Measurements from ENCODE around the gene TAMALIN.

The TAMALIN gene

GRCh38 chr12:51985154-51985835 lies 21.5 kb upstream of the TAMALIN start:
- DNase-seq, result no peak

- no peak for DNase-seq
These were observed 19.9 kb upstream of the TAMALIN start for GRCh38 chr12:51986834-51987233.

- no peak for DNase-seq
These were observed 14.5 kb upstream of the TAMALIN start for GRCh38 chr12:51992246-51992645.

- DNase-seq, result no peak
These were observed 12.3 kb upstream of the TAMALIN start for GRCh38 chr12:51994539-51994820.

GRCh38 chr12:51994959-51995358 lies 11.8 kb upstream of the TAMALIN start:
- no peak for DNase-seq

- no peak for DNase-seq
These were observed 9.6 kb upstream of the TAMALIN start for GRCh38 chr12:51997136-51997535.

- no peak for DNase-seq
These were observed 3.7 kb upstream of the TAMALIN start for GRCh38 chr12:52003016-52003550.

- DNase-seq, result no peak
These were observed 3.2 kb upstream of the TAMALIN start for GRCh38 chr12:52003591-52003990.

GRCh38 chr12:52004042-52004648 lies 2.6 kb upstream of the TAMALIN start:
- DNase-seq, result no peak

GRCh38 chr12:52005218-52005902 lies 1.4 kb upstream of the TAMALIN start:
- no peak for DNase-seq

GRCh38 chr12:52005903-52006703 lies 643 bp upstream of the TAMALIN start:
- no peak for DNase-seq

- DNase-seq, result no peak
These were observed 594 bp downstream of the TAMALIN start for GRCh38 chr12:52007158-52007921.

- no peak for DNase-seq
These were observed 1.3 kb downstream of the TAMALIN start for GRCh38 chr12:52007982-52008510.

GRCh38 chr12:52009081-52009751 lies 2.5 kb downstream of the TAMALIN start:
- no peak for DNase-seq

- no peak for DNase-seq
These were observed 3.4 kb downstream of the TAMALIN start for GRCh38 chr12:52010152-52010622.

- DNase-seq, result no peak
These were observed 4.2 kb downstream of the TAMALIN start for GRCh38 chr12:52010692-52011601.

GRCh38 chr12:52011602-52012214 lies 5.0 kb downstream of the TAMALIN start:
- no peak for DNase-seq

GRCh38 chr12:52013626-52014310 lies 7.0 kb downstream of the TAMALIN start:
- DNase-seq, result no peak

All from NCI-H2029 treated with DMSO at 0.1 percent for 48 hours (cell line).